ENCODE data around the gene PANK2.

GRCh38 chr20:3914446-3914845 lies 25.3 kb downstream of the PANK2 start:
- TF ChIP-seq CTCF (IDR thresholded peaks at IDR 0.05): no peak
- TF ChIP-seq ZFX (IDR thresholded peaks at IDR 0.05; ENCODE audit: borderline replicate concordance): no peak

Data from 22Rv1 (cell line).